K562 (cell line): ENCODE results near the gene CNGA4. TPM values are rescaled to one million over a fixed set of nuclear protein-coding genes. Genes with fewer than 3 reads are reported as not detected.

Experiments
- ARID1B ChIP-seq: fragments of 450-650 bp; IDR thresholded peaks from 2 replicates; pipeline ENCODE4 v1.6.1; 2016; ENCODE audit warnings: antibody characterized with exemption, mild to moderate bottlenecking, inconsistent platforms
- ARID2 ChIP-seq: fragments of 450-650 bp; IDR thresholded peaks from 2 replicates; pipeline ENCODE4 v1.6.1; 2017; ENCODE audit warnings: antibody characterized with exemption, mild to moderate bottlenecking
- ELF2 ChIP-seq: fragments of 250-450 bp; sonication (Bioruptor Pico); IDR thresholded peaks from 2 replicates; pipeline ENCODE4 v1.5.0; 2021; ENCODE audit warnings: mild to moderate bottlenecking
- GATA2 ChIP-seq: sonication (generic); formaldehyde crosslinking; IDR thresholded peaks from 2 replicates; pipeline ENCODE4 v1.4.0; 2020; ENCODE audit warnings: mild to moderate bottlenecking, missing genetic modification reagents
- HCFC1 ChIP-seq: IDR thresholded peaks from 2 replicates; pipeline ENCODE4 v1.6.1; 2012; ENCODE audit warnings: low read depth, low read length, improper control_type of control experiment
- HDAC1 ChIP-seq, 2 experiments: fragments of 450-650 bp; IDR thresholded peaks; 2 replicates each; pipeline ENCODE4 v1.6.1; 2016 to 2017; ENCODE audit warnings: inconsistent platforms in 1 of 2, mild to moderate bottlenecking in 1 of 2, moderate library complexity in 1 of 2
- KDM1A ChIP-seq, 2 experiments: fragments of 450-650 bp; IDR thresholded peaks; 2 replicates each; pipeline ENCODE4 v1.6.1; 2016; ENCODE audit warnings: mild to moderate bottlenecking in 2 of 2
- LCOR ChIP-seq: sonication (generic); formaldehyde crosslinking; IDR thresholded peaks from 2 replicates; pipeline ENCODE4 v1.8.0; 2022; ENCODE audit warnings: mild to moderate bottlenecking, missing genetic modification reagents
- NFYB ChIP-seq: IDR thresholded peaks from 2 replicates; pipeline ENCODE4 v1.6.1; 2011; ENCODE audit warnings: mild to moderate bottlenecking, moderate library complexity; ENCODE audit not compliant: insufficient read length; ENCODE audit errors: extremely low read depth
- POLR3G ChIP-seq: IDR thresholded peaks from 2 replicates; pipeline ENCODE4 v1.6.1; 2011; ENCODE audit not compliant: insufficient read length, insufficient replicate concordance; ENCODE audit errors: extremely low read depth
- RFX7 ChIP-seq: fragments of 250-450 bp; sonication (Bioruptor Pico); IDR thresholded peaks from 2 replicates; pipeline ENCODE4 v1.5.1; 2021; ENCODE audit warnings: mild to moderate bottlenecking
- SMARCA5 ChIP-seq: fragments of 450-650 bp; IDR thresholded peaks from 2 replicates; pipeline ENCODE4 v1.6.1; 2016
- SMARCE1 ChIP-seq: fragments of 450-650 bp; IDR thresholded peaks from 2 replicates; pipeline ENCODE4 v1.7.1; 2016; ENCODE audit warnings: mild to moderate bottlenecking
- TGIF2 ChIP-seq: sonication (generic); formaldehyde crosslinking; IDR thresholded peaks from 2 replicates; pipeline ENCODE4 v1.8.1; 2022; ENCODE audit warnings: mild to moderate bottlenecking, missing genetic modification reagents, moderate library complexity
- ZBTB17 ChIP-seq: fragments of 450-650 bp; formaldehyde crosslinking; IDR thresholded peaks from 2 replicates; pipeline ENCODE4 v1.4.0; 2020; ENCODE audit warnings: mild to moderate bottlenecking
- ZNF133 ChIP-seq: fragments of 250-450 bp; sonication (Bioruptor Pico); IDR thresholded peaks from 2 replicates; pipeline ENCODE4 v1.4.0; 2020; ENCODE audit warnings: mild to moderate bottlenecking
- ZNF134 ChIP-seq: fragments of 250-450 bp; sonication (Bioruptor Pico); conservative IDR thresholded peaks from 2 replicates; pipeline ENCODE4 v1.4.0; 2020
- ZNF280A ChIP-seq: fragments of 450-650 bp; IDR thresholded peaks from 2 replicates; pipeline ENCODE4 v1.6.1; 2018; ENCODE audit warnings: mild to moderate bottlenecking, low read depth; ENCODE audit not compliant: partially characterized antibody
- ZNF444 ChIP-seq: fragments of 250-450 bp; sonication (Bioruptor Pico); IDR thresholded peaks from 2 replicates; pipeline ENCODE4 v1.4.0; 2020; ENCODE audit warnings: mild to moderate bottlenecking, moderate library complexity
- polyA plus RNA-seq, 8 experiments: library from polyadenylated mRNA; depleted of rRNA in 4 of 8; stranded (reverse) in 5 of 8; unstranded in 3 of 8; fragments of >200 nt; fragmentation: Nextera tagmentation in 2 of 8; fragmentation: Illumina TruSeq in 1 of 8; extraction: Ambion mirVana in 2 of 8; extraction: Trizol in 1 of 8; gene quantifications; 2 replicates each; pipeline versions ENCODE4 v1.2.1 to v1.2.3, GENCODE V29; 2011 to 2014; ENCODE audit warnings: inconsistent platforms in 1 of 8, missing spikeins in 1 of 8
- total RNA-seq, 7 experiments: library from RNA; depleted of rRNA in 6 of 7; stranded (reverse); fragments of >200 nt in 6 of 7; fragmentation: Illumina TruSeq in 2 of 7; extraction: Trizol in 2 of 7; gene quantifications; 2 replicates each; pipeline versions ENCODE4 v1.2.1 to v1.2.3, GENCODE V29; 2011 to 2021; ENCODE audit warnings: low replicate concordance in 1 of 7
- TF ChIP-seq, protein P1 (sequence below), 2 experiments: fragments of 150-350 bp in 1 of 2; IDR thresholded peaks; 2 replicates each; pipeline ENCODE4 v1.6.1; 2012 to 2016; ENCODE audit warnings: low read depth in 2 of 2, low read length in 2 of 2, mild to moderate bottlenecking in 1 of 2, moderate library complexity in 1 of 2
- TF ChIP-seq, protein P2 (sequence below), 3 experiments: fragments of 200-800 bp in 1 of 3; fragments of 250-450 bp in 1 of 3; fragments of 450-650 bp in 1 of 3; sonication (Bioruptor Pico) in 1 of 3; sonication (Bioruptor generic) in 1 of 3; formaldehyde crosslinking in 1 of 3; IDR thresholded peaks; 2 replicates each; pipeline versions ENCODE4 v1.6.1 to v1.8.0; 2016 to 2022; ENCODE audit warnings: mild to moderate bottlenecking in 2 of 3, missing genetic modification characterization in 2 of 3, missing compliant biosample characterization in 1 of 3, moderate library complexity in 1 of 3

CNGA4 gene
- total and polyA plus RNA-seq, 9 of the 15 experiments (the other 6 are each of a cell fraction or from before 2014, with no cell fraction given) = 0.04 to 0.09 (median 0.06) TPM; not detected in 6

GRCh38 chr11:6249770-6250555, 11.1 kb downstream of the CNGA4 start (continued):
- no peak for TF ChIP-seq ZNF280A
- no peak for TF ChIP-seq TGIF2 (CRISPR knock-in tag)
- TF ChIP-seq HCFC1 = no peak
- TF ChIP-seq GATA2 (CRISPR knock-in tag) = peak; percentile 81
- TF ChIP-seq HDAC1 (IDR thresholded peaks at IDR 0.05) = no peak
- peak; percentile 87 for TF ChIP-seq ARID1B
- TF ChIP-seq, protein P1, sequence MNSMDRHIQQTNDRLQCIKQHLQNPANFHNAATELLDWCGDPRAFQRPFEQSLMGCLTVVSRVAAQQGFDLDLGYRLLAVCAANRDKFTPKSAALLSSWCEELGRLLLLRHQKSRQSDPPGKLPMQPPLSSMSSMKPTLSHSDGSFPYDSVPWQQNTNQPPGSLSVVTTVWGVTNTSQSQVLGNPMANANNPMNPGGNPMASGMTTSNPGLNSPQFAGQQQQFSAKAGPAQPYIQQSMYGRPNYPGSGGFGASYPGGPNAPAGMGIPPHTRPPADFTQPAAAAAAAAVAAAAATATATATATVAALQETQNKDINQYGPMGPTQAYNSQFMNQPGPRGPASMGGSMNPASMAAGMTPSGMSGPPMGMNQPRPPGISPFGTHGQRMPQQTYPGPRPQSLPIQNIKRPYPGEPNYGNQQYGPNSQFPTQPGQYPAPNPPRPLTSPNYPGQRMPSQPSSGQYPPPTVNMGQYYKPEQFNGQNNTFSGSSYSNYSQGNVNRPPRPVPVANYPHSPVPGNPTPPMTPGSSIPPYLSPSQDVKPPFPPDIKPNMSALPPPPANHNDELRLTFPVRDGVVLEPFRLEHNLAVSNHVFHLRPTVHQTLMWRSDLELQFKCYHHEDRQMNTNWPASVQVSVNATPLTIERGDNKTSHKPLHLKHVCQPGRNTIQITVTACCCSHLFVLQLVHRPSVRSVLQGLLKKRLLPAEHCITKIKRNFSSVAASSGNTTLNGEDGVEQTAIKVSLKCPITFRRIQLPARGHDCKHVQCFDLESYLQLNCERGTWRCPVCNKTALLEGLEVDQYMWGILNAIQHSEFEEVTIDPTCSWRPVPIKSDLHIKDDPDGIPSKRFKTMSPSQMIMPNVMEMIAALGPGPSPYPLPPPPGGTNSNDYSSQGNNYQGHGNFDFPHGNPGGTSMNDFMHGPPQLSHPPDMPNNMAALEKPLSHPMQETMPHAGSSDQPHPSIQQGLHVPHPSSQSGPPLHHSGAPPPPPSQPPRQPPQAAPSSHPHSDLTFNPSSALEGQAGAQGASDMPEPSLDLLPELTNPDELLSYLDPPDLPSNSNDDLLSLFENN (IDR thresholded peaks at IDR 0.05; ENCODE audit: low read depth in 2 of 2, low read length in 2 of 2) = peak in 1 of 2 experiments; percentile 66; a peak in 1 of 4 replicates
- no peak for TF ChIP-seq ZNF133 (CRISPR knock-in tag)
- no peak for TF ChIP-seq RFX7
- TF ChIP-seq ZBTB17 (CRISPR knock-in tag) = no peak
- no peak for TF ChIP-seq ZNF444 (CRISPR knock-in tag)
- TF ChIP-seq ZNF134 (CRISPR knock-in tag) = no peak
- no peak for TF ChIP-seq NFYB
- TF ChIP-seq, protein P2, sequence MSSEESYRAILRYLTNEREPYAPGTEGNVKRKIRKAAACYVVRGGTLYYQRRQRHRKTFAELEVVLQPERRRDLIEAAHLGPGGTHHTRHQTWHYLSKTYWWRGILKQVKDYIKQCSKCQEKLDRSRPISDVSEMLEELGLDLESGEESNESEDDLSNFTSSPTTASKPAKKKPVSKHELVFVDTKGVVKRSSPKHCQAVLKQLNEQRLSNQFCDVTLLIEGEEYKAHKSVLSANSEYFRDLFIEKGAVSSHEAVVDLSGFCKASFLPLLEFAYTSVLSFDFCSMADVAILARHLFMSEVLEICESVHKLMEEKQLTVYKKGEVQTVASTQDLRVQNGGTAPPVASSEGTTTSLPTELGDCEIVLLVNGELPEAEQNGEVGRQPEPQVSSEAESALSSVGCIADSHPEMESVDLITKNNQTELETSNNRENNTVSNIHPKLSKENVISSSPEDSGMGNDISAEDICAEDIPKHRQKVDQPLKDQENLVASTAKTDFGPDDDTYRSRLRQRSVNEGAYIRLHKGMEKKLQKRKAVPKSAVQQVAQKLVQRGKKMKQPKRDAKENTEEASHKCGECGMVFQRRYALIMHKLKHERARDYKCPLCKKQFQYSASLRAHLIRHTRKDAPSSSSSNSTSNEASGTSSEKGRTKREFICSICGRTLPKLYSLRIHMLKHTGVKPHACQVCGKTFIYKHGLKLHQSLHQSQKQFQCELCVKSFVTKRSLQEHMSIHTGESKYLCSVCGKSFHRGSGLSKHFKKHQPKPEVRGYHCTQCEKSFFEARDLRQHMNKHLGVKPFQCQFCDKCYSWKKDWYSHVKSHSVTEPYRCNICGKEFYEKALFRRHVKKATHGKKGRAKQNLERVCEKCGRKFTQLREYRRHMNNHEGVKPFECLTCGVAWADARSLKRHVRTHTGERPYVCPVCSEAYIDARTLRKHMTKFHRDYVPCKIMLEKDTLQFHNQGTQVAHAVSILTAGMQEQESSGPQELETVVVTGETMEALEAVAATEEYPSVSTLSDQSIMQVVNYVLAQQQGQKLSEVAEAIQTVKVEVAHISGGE (CRISPR knock-in tag; IDR thresholded peaks at IDR 0.05) = peak in 1 of 3 experiments; percentile 76; a peak in 2 of 6 replicates
- TF ChIP-seq SMARCE1 = peak; percentile 79
- TF ChIP-seq KDM1A (IDR thresholded peaks at IDR 0.05) = 0 out of 4 replicates have a peak, but pooled peaks have one; percentile 16 to 33
- no peak for TF ChIP-seq ELF2
- no peak for TF ChIP-seq SMARCA5
- no peak for TF ChIP-seq POLR3G
- no peak for TF ChIP-seq LCOR
- no peak for TF ChIP-seq ARID2
